Superior temporal gyrus (tissue), 1 donor: Measurements from ENCODE around the gene CYP4B1.
"Not testable (repeated sequence)": the region's sequence is repeated elsewhere in the genome, so short reads cannot be mapped to it uniquely, and the experiment has no call there.

Source experiments
- DNase-seq: peaks from one replicate; pipeline ENCODE4 v3.0.0-alpha.2; 2016; ENCODE audit errors: extremely low spot score

The CYP4B1 gene

GRCh38 chr1:46798810-46799209 lies at the start of gene CYP4B1:
TSS of gene CYP4B1 (plus strand) at chr1:46799046. CDS start at chr1:46799082, 36 bp downstream.
- DNase-seq, result no peak

GRCh38 chr1:46749404-46749803 lies 49.4 kb upstream of the CYP4B1 start:
- no peak for DNase-seq

GRCh38 chr1:46749921-46750404 lies 48.9 kb upstream of the CYP4B1 start:
- peak; percentile 12 for DNase-seq

GRCh38 chr1:46753985-46754384 lies 44.9 kb upstream of the CYP4B1 start:
- no peak for DNase-seq

GRCh38 chr1:46754707-46755106 lies 44.1 kb upstream of the CYP4B1 start:
- not testable (repeated sequence) for DNase-seq

GRCh38 chr1:46755121-46755520 lies 43.7 kb upstream of the CYP4B1 start:
- no peak for DNase-seq

GRCh38 chr1:46757247-46757955 lies 41.4 kb upstream of the CYP4B1 start:
- no peak for DNase-seq

GRCh38 chr1:46757956-46758528 lies 40.8 kb upstream of the CYP4B1 start:
- no peak for DNase-seq

- DNase-seq, result no peak
These were observed 38.2 kb upstream of the CYP4B1 start for GRCh38 chr1:46760558-46761166.

GRCh38 chr1:46761740-46762139 lies 37.1 kb upstream of the CYP4B1 start:
- DNase-seq, result no peak

GRCh38 chr1:46764402-46764801 lies 34.4 kb upstream of the CYP4B1 start:
- no peak for DNase-seq

- DNase-seq, result no peak
These were observed 31.1 kb upstream of the CYP4B1 start for GRCh38 chr1:46767649-46768282.

GRCh38 chr1:46768445-46768844 lies 30.4 kb upstream of the CYP4B1 start:
- no peak for DNase-seq

GRCh38 chr1:46769028-46769740 lies 29.7 kb upstream of the CYP4B1 start:
- DNase-seq, result no peak

- no peak for DNase-seq
These were observed 28.3 kb upstream of the CYP4B1 start for GRCh38 chr1:46770541-46770940.

GRCh38 chr1:46772571-46772970 lies 26.3 kb upstream of the CYP4B1 start:
- no peak for DNase-seq

GRCh38 chr1:46774297-46774696 lies 24.5 kb upstream of the CYP4B1 start:
- no peak for DNase-seq

GRCh38 chr1:46778456-46778855 lies 20.4 kb upstream of the CYP4B1 start:
- not testable (repeated sequence) for DNase-seq

GRCh38 chr1:46784666-46785065 lies 14.2 kb upstream of the CYP4B1 start:
- DNase-seq, result no peak

GRCh38 chr1:46788634-46789033 lies 10.2 kb upstream of the CYP4B1 start:
- DNase-seq, result not testable (repeated sequence)

- DNase-seq, result no peak
These were observed 8.3 kb upstream of the CYP4B1 start for GRCh38 chr1:46790446-46791101.
